Chondrocyte (in vitro differentiated cells): ENCODE data around the gene TSEN34. TPM values are rescaled to one million over a fixed set of nuclear protein-coding genes. Genes with fewer than 3 reads are reported as not detected.

Source experiments
- DNase-seq: peaks from one replicate; pipeline ENCODE4 v3.0.0; 2021; ENCODE audit warnings: mixed read lengths, low spot score
- H3K27ac Mint-ChIP-seq: one replicate; pipeline ENCODE4 v1.8.0; 2021; ENCODE audit warnings: mild to moderate bottlenecking, moderate library complexity, mixed read lengths; ENCODE audit not compliant: unreplicated experiment
- H3K27me3 Mint-ChIP-seq: 2 replicates; pipeline ENCODE4 v1.8.0; 2021; ENCODE audit warnings: low read depth, mixed read lengths
- H3K36me3 Mint-ChIP-seq: 2 replicates; pipeline ENCODE4 v1.8.0; 2021; ENCODE audit warnings: low read depth, mixed read lengths
- H3K4me1 Mint-ChIP-seq: 2 replicates; pipeline ENCODE4 v1.8.0; 2021; ENCODE audit warnings: low read depth, mild to moderate bottlenecking, mixed read lengths
- H3K4me3 Mint-ChIP-seq: one replicate; pipeline ENCODE4 v1.8.0; 2021; ENCODE audit warnings: mild to moderate bottlenecking, moderate library complexity, mixed read lengths; ENCODE audit not compliant: unreplicated experiment
- H3K9me3 Mint-ChIP-seq: 2 replicates; pipeline ENCODE4 v1.8.0; 2021; ENCODE audit warnings: low read depth, mixed read lengths
- CTCF ChIP-seq: fragments of 200-600 bp; sonication (generic); IDR thresholded peaks from 2 replicates; pipeline ENCODE4 v1.5.0; 2021; ENCODE audit warnings: antibody characterized with exemption, mild to moderate bottlenecking, moderate library complexity
- total RNA-seq: library from RNA; stranded (reverse); gene quantifications from 3 replicates; pipeline ENCODE4 v1.2.1, GENCODE V29; 2021

TSEN34 gene
- total RNA-seq, 1 donor from 2014 or later, result 46.2 TPM

- Mint-ChIP-seq H3K27me3 (no peaks in the 10 kb centered on the region), H3K27ac (peak overlapping the region; percentile 100), H3K4me3 (peak overlapping the region; percentile 94), H3K4me1 (peaks cover 41% of the 10 kb centered on the region), H3K36me3 (peaks cover 14% of the 10 kb centered on the region), H3K9me3 (no peaks in the 10 kb centered on the region)
- TF ChIP-seq CTCF, result no peak
- no peak for DNase-seq
These were observed 32.2 kb upstream of the TSEN34 start for GRCh38 chr19:54158812-54159351.

- Mint-ChIP-seq H3K27ac (peak within 1 kb of the TSS; percentile 100), H3K36me3 (peaks cover 11% of the 10 kb centered on the region), H3K27me3 (no peaks in the 10 kb centered on the region), H3K9me3 (no peaks in the 10 kb centered on the region), H3K4me3 (peak within 1 kb of the TSS; percentile 94), H3K4me1 (peaks cover 45% of the 10 kb centered on the region)
- DNase-seq, result peak; percentile 100
- peak; percentile 76 for TF ChIP-seq CTCF
These were observed 31.5 kb upstream of the TSEN34 start, which contains the start of gene LENG1 for GRCh38 chr19:54159352-54160181. Gene LENG1, minus strand, starts transcription at chr19:54159721. Its CDS starts 26 bp downstream, at chr19:54159695.

GRCh38 chr19:54160182-54160811 is 30.8 kb upstream of the TSEN34 start:
- Mint-ChIP-seq H3K4me3 (peak overlapping the region; percentile 94), H3K9me3 (no peaks in the 10 kb centered on the region), H3K27ac (peak overlapping the region; percentile 97), H3K4me1 (peaks cover 44% of the 10 kb centered on the region), H3K27me3 (no peaks in the 10 kb centered on the region), H3K36me3 (peaks cover 9% of the 10 kb centered on the region)
- no peak for TF ChIP-seq CTCF
- DNase-seq, result no peak

GRCh38 chr19:54160854-54161253 is 30.3 kb upstream of the TSEN34 start:
- Mint-ChIP-seq H3K27me3 (no peaks in the 10 kb centered on the region), H3K4me3 (peak overlapping the region; percentile 94), H3K36me3 (peaks cover 9% of the 10 kb centered on the region), H3K9me3 (no peaks in the 10 kb centered on the region), H3K27ac (peak overlapping the region; percentile 97), H3K4me1 (peaks cover 44% of the 10 kb centered on the region)
- no peak for DNase-seq
- no peak for TF ChIP-seq CTCF

GRCh38 chr19:54162241-54162805 is 28.8 kb upstream of the TSEN34 start:
- H3K27me3 Mint-ChIP-seq, result no peaks in the 10 kb centered on the region
- peaks cover 3% of the 10 kb centered on the region for H3K36me3 Mint-ChIP-seq
- DNase-seq, result no peak
- peak overlapping the region; percentile 82 for H3K4me3 Mint-ChIP-seq
- TF ChIP-seq CTCF, result no peak
- H3K4me1 Mint-ChIP-seq, result peaks cover 41% of the 10 kb centered on the region
- H3K27ac Mint-ChIP-seq, result peak overlapping the region; percentile 69
- H3K9me3 Mint-ChIP-seq, result no peaks in the 10 kb centered on the region
